Thoracic aorta (tissue), 2 donors: ENCODE results near the gene POLK. TPM values are rescaled to one million over a fixed set of nuclear protein-coding genes. Genes with fewer than 3 reads are reported as not detected.

Experiments
- ATAC-seq: fragments of 150-250 bp; one replicate; pipeline ENCODE4 v1.8.0; 2017; ENCODE audit warnings: low read depth; ENCODE audit not compliant: insufficient number of reproducible peaks, low FRiP score
- DNase-seq: peaks from one replicate; pipeline ENCODE4 v3.0.0-alpha.2; 2020; ENCODE audit warnings: low spot score
- H3K27ac ChIP-seq, 2 donors: fragments of 200-600 bp; sonication (generic); 1 replicate in 1 of 2; 2 replicates in 1 of 2; pipeline ENCODE4 v1.5.1; 2016; ENCODE audit warnings: mild to moderate bottlenecking in 2 of 2, moderate library complexity in 2 of 2
- H3K27me3 ChIP-seq: fragments of 200-600 bp; sonication (generic); replicated peaks from 2 replicates; pipeline ENCODE4 v1.6.0; 2016; ENCODE audit warnings: mild to moderate bottlenecking; ENCODE audit not compliant: insufficient read depth
- H3K36me3 ChIP-seq: fragments of 200-600 bp; sonication (generic); one replicate; pipeline ENCODE4 v1.5.1; 2016
- H3K4me1 ChIP-seq, 2 donors: fragments of 200-600 bp; sonication (generic); 1 replicate in 1 of 2; 2 replicates in 1 of 2; pipeline versions ENCODE4 v1.5.1 to v1.6.0; 2016; ENCODE audit warnings: low read depth in 2 of 2, mild to moderate bottlenecking in 1 of 2; ENCODE audit not compliant: control insufficient read depth in 1 of 2
- H3K4me3 ChIP-seq: fragments of 200-600 bp; sonication (generic); 2 replicates; pipeline ENCODE4 v1.5.1; 2016; ENCODE audit warnings: mild to moderate bottlenecking
- H3K9me3 ChIP-seq: fragments of 200-600 bp; sonication (generic); 2 replicates; pipeline ENCODE4 v1.5.1; 2016
- total RNA-seq, 2 donors: library from RNA; depleted of rRNA; stranded (reverse); fragments of >200 nt; gene quantifications; one replicate each; pipeline versions ENCODE4 v1.1.0 to v1.2.3, GENCODE V29; 2016
- TF ChIP-seq, protein P1 (sequence below): fragments of 200-600 bp; sonication (generic); IDR thresholded peaks from one replicate; pipeline ENCODE4 v1.5.1; 2019; ENCODE audit warnings: antibody characterized with exemption

The POLK gene
- total RNA-seq, 2 donors from 2014 or later = 48.2 to 51.4 TPM

DNA sequence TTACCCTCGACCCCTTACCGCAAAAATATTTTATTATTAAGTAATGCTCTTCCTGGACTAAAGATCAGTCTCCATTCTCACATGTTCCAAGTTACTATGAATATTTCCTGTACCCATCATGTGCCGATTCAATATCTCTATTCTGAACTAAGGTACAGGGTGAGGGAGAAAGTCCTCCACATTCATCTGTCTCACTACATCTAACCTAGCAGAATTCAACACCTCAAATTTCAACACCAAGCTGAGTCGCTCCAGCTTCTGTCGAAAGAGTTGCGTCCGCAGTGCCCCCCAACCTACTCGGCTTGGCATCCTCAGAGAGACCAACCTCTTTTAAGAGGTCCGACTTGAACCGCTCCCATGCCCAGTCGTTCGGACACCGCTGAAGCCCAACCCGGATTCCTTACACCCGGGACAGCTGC is 1.3 kb upstream of the POLK start:
- DNase-seq = no peak
- no peaks in the 10 kb centered on the region for H3K27me3 ChIP-seq
- peak overlapping the region; percentile 90 for H3K4me3 ChIP-seq
- TF ChIP-seq, protein P1, sequence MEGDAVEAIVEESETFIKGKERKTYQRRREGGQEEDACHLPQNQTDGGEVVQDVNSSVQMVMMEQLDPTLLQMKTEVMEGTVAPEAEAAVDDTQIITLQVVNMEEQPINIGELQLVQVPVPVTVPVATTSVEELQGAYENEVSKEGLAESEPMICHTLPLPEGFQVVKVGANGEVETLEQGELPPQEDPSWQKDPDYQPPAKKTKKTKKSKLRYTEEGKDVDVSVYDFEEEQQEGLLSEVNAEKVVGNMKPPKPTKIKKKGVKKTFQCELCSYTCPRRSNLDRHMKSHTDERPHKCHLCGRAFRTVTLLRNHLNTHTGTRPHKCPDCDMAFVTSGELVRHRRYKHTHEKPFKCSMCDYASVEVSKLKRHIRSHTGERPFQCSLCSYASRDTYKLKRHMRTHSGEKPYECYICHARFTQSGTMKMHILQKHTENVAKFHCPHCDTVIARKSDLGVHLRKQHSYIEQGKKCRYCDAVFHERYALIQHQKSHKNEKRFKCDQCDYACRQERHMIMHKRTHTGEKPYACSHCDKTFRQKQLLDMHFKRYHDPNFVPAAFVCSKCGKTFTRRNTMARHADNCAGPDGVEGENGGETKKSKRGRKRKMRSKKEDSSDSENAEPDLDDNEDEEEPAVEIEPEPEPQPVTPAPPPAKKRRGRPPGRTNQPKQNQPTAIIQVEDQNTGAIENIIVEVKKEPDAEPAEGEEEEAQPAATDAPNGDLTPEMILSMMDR = no peak
- no peak for ATAC-seq
- no peaks in the 10 kb centered on the region for H3K9me3 ChIP-seq
- peak overlapping the region in 1 of 2 donors; percentile 90 for H3K27ac ChIP-seq
- H3K36me3 ChIP-seq = no peaks in the 10 kb centered on the region
- peaks cover 32 to 33% of the 10 kb centered on the region in 2 donors for H3K4me1 ChIP-seq

DNA sequence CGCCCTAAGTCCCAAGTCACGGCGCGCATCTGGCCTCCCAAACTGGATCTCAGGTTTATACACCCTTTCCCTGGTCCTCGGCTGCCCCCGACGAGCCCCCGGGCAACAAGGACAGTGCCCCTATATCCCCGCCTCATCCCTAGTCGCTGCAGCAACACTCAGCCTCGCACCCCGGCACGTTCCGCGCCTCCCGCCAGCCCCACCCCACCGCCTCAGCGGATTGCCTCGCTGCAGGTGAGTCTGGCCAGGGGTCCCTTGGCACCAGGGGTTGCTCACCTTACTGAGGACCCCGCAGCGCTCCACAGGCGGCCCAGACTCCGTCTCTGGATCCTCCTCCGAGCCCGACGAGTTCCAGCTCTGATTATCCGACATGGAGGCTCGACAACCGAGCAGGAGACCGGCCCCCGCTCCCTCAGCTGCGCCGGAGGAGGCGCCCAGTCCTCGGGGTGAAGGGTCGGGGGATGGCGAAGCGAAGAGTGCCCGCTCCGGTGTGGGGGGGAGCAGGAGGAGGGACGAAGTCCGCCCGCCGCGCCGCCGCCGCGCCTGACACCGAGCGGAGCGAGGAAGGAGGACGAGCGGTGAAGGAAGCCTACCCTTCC is 756 bp upstream of the POLK start:
- TF ChIP-seq, protein P1 = no peak
- DNase-seq (peak; percentile 12), ATAC-seq (peak; percentile 26)
- Histone ChIP-seq H3K27me3 (no peaks in the 10 kb centered on the region), H3K27ac (peak overlapping the region; percentile 85 to 90), H3K36me3 (no peaks in the 10 kb centered on the region), H3K4me3 (peak overlapping the region; percentile 90), H3K4me1 (peaks cover 32 to 33% of the 10 kb centered on the region in 2 donors), H3K9me3 (no peaks in the 10 kb centered on the region)

DNA sequence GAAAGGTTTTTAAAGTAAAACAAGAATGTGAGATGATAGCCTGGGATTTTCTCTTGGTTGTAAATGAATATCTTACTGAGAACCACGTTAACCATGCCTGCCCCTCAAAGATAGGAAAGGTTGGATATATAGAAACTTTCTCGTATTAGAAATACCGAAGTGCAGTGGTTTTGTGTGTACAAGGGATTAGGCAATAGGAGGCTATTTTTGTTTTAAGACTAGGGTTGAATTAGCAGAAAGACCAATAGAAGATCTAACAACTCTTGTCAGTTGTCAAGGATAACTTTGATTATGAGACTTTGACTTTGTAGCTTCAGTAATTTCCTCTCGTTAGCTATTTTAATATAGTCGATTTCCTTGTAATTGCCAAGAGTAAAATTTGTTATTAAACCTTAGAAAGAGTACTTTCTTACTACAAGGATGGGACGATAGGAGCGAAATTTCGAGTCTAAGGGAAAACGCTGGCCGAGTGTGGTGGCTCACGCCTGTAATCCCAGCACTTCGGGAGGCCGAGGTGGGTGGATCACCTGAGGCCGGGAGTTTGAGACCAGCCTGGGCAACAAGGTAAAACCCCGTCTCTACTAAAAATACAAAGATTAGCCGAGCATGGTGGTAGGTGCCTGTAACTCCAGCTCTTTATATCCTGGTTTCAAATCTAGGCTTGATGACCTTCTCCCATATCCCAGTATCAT is 838 bp downstream of the POLK start:
- Histone ChIP-seq H3K9me3 (no peaks in the 10 kb centered on the region), H3K27me3 (no peaks in the 10 kb centered on the region), H3K27ac (peak overlapping the region; percentile 90), H3K4me1 (peaks cover 32 to 33% of the 10 kb centered on the region in 2 donors), H3K4me3 (peak overlapping the region; percentile 90), H3K36me3 (no peaks in the 10 kb centered on the region)
- TF ChIP-seq, protein P1 = no peak
- no peak for DNase-seq
- no peak for ATAC-seq

DNA sequence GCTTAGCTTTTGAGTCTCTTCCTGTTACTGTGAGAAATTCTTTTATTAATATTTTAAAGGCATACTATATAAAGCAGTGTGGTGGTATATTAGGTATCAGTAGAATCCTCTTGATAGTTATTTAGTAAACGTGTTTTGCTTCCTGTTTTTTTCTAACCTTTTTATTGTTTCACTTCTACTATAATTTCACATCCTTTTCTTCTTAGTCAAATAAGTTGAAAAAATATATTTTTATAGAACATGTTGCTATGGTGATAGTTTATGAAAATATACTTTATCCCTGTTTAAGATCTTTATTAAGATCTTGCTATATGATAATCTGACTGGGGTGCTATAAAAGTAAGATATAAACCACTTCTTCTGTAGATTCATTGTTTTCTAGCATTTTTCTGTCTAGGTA is 2.1 kb downstream of the POLK start:
- Histone ChIP-seq H3K4me3 (no peak overlapping the region), H3K36me3 (no peaks in the 10 kb centered on the region), H3K27me3 (no peaks in the 10 kb centered on the region), H3K4me1 (peaks cover 28 to 31% of the 10 kb centered on the region in 2 donors), H3K27ac (no peak overlapping the region), H3K9me3 (no peaks in the 10 kb centered on the region)
- ATAC-seq = no peak
- DNase-seq = no peak
- TF ChIP-seq, protein P1 = no peak

DNA sequence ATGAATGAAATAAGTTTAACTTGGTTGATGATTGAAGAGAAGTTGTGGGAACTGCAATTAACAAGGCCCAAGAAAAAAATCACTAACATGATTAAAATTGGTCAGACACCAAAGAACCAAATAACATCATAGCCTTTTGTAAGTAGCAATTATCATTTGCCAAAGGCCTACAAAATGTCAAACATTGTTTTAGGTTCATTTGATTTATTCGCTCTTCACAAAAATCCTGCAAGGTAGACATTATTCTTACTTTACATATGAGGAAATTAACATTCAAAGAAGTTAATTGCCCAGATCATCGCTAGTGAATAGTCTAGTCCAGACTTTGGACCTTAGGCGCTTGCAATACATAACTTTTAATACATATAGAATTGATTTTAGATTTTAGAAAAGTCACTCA is 2.6 kb downstream of the POLK start:
- H3K36me3 ChIP-seq = no peaks in the 10 kb centered on the region
- DNase-seq (no peak), ATAC-seq (no peak)
- H3K9me3 ChIP-seq = no peaks in the 10 kb centered on the region
- no peak overlapping the region for H3K4me3 ChIP-seq
- H3K4me1 ChIP-seq = peaks cover 25 to 26% of the 10 kb centered on the region in 2 donors
- H3K27ac ChIP-seq = no peak overlapping the region
- TF ChIP-seq, protein P1 = no peak
- no peaks in the 10 kb centered on the region for H3K27me3 ChIP-seq
